Ishikawa (cell line): ENCODE measurements around the gene CEND1.

Source experiments
- CREB1 ChIP-seq: IDR thresholded peaks from 2 replicates; pipeline ENCODE4 v1.6.1; 2012; ENCODE audit warnings: low read depth
- MAX ChIP-seq: IDR thresholded peaks from 2 replicates; pipeline ENCODE4 v1.6.1; 2012
- REST ChIP-seq: IDR thresholded peaks from 2 replicates; pipeline ENCODE4 v1.6.1; 2012; ENCODE audit warnings: low read depth, mild to moderate bottlenecking

GRCh38 chr11:830295-831117, 40.6 kb upstream of the CEND1 start:
- TF ChIP-seq CREB1 (no peak), REST (no peak), MAX (no peak)
